Endodermal cell (in vitro differentiated cells): ENCODE data around the gene ROGDI. TPM values are rescaled to one million over a fixed set of nuclear protein-coding genes. Genes with fewer than 3 reads are reported as not detected.

Experiments used
- DNase-seq: peaks from one replicate; pipeline ENCODE4 v3.0.0-alpha.2; 2017
- H3K27ac ChIP-seq: 2 replicates; pipeline ENCODE4 v1.5.1; 2013; ENCODE audit warnings: mild to moderate bottlenecking, low read depth, low read length, moderate library complexity
- H3K27me3 ChIP-seq: 2 replicates; pipeline ENCODE4 v1.6.1; 2013; ENCODE audit warnings: mild to moderate bottlenecking, low read length, moderate library complexity; ENCODE audit not compliant: insufficient read depth, control insufficient read depth, poor library complexity, severe bottlenecking
- H3K36me3 ChIP-seq: 2 replicates; pipeline ENCODE4 v1.7.0; 2013; ENCODE audit warnings: mild to moderate bottlenecking, low read length, moderate library complexity; ENCODE audit not compliant: control insufficient read depth, insufficient read depth
- H3K4me1 ChIP-seq: one replicate; pipeline ENCODE4 v1.7.0; 2013; ENCODE audit warnings: low read length; ENCODE audit not compliant: control insufficient read depth, insufficient read depth
- H3K4me3 ChIP-seq: 2 replicates; pipeline ENCODE4 v1.5.1; 2013; ENCODE audit warnings: mild to moderate bottlenecking, low read length, moderate library complexity
- H3K9ac ChIP-seq: 2 replicates; pipeline ENCODE4 v1.6.1; 2013; ENCODE audit warnings: mild to moderate bottlenecking, low read length, moderate library complexity; ENCODE audit not compliant: poor library complexity, severe bottlenecking; ENCODE audit errors: extremely low read depth
- H3K9me3 ChIP-seq: 2 replicates; pipeline ENCODE4 v1.6.1; 2013; ENCODE audit warnings: mild to moderate bottlenecking, low read length, moderate library complexity; ENCODE audit not compliant: control insufficient read depth
- H3K27ac Mint-ChIP-seq: 2 replicates; pipeline ENCODE4 v1.8.0; 2020; ENCODE audit warnings: mixed read lengths
- H3K27me3 Mint-ChIP-seq: 2 replicates; pipeline ENCODE4 v1.8.0; 2021; ENCODE audit warnings: mild to moderate bottlenecking, mixed read lengths; ENCODE audit not compliant: insufficient read depth
- H3K36me3 Mint-ChIP-seq: 2 replicates; pipeline ENCODE4 v1.8.0; 2020; ENCODE audit warnings: low read depth, mixed read lengths
- H3K4me1 Mint-ChIP-seq: 2 replicates; pipeline ENCODE4 v1.8.0; 2020; ENCODE audit warnings: mixed read lengths
- H3K4me3 Mint-ChIP-seq: 2 replicates; pipeline ENCODE4 v1.8.0; 2020; ENCODE audit warnings: mild to moderate bottlenecking, moderate library complexity, mixed read lengths
- H3K9me3 Mint-ChIP-seq: 2 replicates; pipeline ENCODE4 v1.8.0; 2020; ENCODE audit warnings: mild to moderate bottlenecking, mixed read lengths
- CTCF ChIP-seq: fragments of 200-600 bp; sonication (generic); conservative IDR thresholded peaks from 2 replicates; pipeline ENCODE4 v1.5.0; 2021; ENCODE audit warnings: antibody characterized with exemption, mild to moderate bottlenecking
- WGBS, 2 experiments: methylation state at CpG; one replicate each; pipeline versions ENCODE4 v1.1.5 to v1.1.7; 2013; ENCODE audit warnings: missing lambda C conversion rate in 2 of 2, mixed read lengths in 1 of 2; ENCODE audit not compliant: insufficient coverage in 1 of 2, insufficient read length in 1 of 2; 5-methylcytosine and 5-hydroxymethylcytosine counted together
- total RNA-seq, 2 donors: library from RNA; stranded (reverse); fragmentation: NEBNext Ultra II Directional in 1 of 2; extraction: Animal tissue kit (Norgen Biotek cat#: 25700) in 1 of 2; gene quantifications; 2 replicates in 1 of 2; 3 replicates in 1 of 2; pipeline ENCODE4 v1.2.1, GENCODE V29; 2021

ROGDI gene
- total RNA-seq, 2 donors from 2014 or later = 46.2 to 49.0 TPM

- H3K4me3 ChIP-seq = no peak overlapping the region
- H3K27me3 ChIP-seq = no peaks in the 10 kb centered on the region
- no peaks in the 10 kb centered on the region for H3K27me3 Mint-ChIP-seq
- no peaks in the 10 kb centered on the region for H3K9me3 ChIP-seq
- H3K9me3 Mint-ChIP-seq = no peaks in the 10 kb centered on the region
- no peak overlapping the region for H3K4me3 Mint-ChIP-seq
- peaks cover 10% of the 10 kb centered on the region for H3K4me1 ChIP-seq
- H3K27ac Mint-ChIP-seq = no peak overlapping the region
- WGBS, 2 experiments = 81 to 86% methylated on average over 3 to 16 of the region's 16 CpGs
- H3K9ac ChIP-seq = no peak overlapping the region
- no peak for DNase-seq
- no peaks in the 10 kb centered on the region for H3K36me3 Mint-ChIP-seq
- H3K27ac ChIP-seq = no peak overlapping the region
- no peaks in the 10 kb centered on the region for H3K36me3 ChIP-seq
- no peak for TF ChIP-seq CTCF
- H3K4me1 Mint-ChIP-seq = peaks cover 13% of the 10 kb centered on the region
Measured at GRCh38 chr16:4783951-4784336, 18.5 kb downstream of the ROGDI start.

- Histone ChIP-seq H3K9ac (no peak overlapping the region), H3K9me3 (no peaks in the 10 kb centered on the region), H3K4me1 (peaks cover 10% of the 10 kb centered on the region), H3K27me3 (no peaks in the 10 kb centered on the region), H3K27ac (no peak overlapping the region), H3K36me3 (no peaks in the 10 kb centered on the region), H3K4me3 (no peak overlapping the region)
- Mint-ChIP-seq H3K9me3 (no peaks in the 10 kb centered on the region), H3K27ac (no peak overlapping the region), H3K36me3 (no peaks in the 10 kb centered on the region), H3K27me3 (no peaks in the 10 kb centered on the region), H3K4me1 (peaks cover 8% of the 10 kb centered on the region), H3K4me3 (no peak overlapping the region)
- WGBS, 2 experiments = 90 to 96% methylated on average over 6 to 25 of the region's 25 CpGs
- no peak for TF ChIP-seq CTCF
- DNase-seq = no peak
Measured at GRCh38 chr16:4783251-4783950, 19.0 kb downstream of the ROGDI start.

- no peaks in the 10 kb centered on the region for H3K36me3 ChIP-seq
- no peaks in the 10 kb centered on the region for H3K9me3 Mint-ChIP-seq
- no peak overlapping the region for H3K4me3 ChIP-seq
- no peak overlapping the region for H3K9ac ChIP-seq
- peaks cover 2% of the 10 kb centered on the region for H3K4me1 ChIP-seq
- no peaks in the 10 kb centered on the region for H3K9me3 ChIP-seq
- no peaks in the 10 kb centered on the region for H3K27me3 Mint-ChIP-seq
- 92 to 100% methylated on average over 3 to 4 of the region's 4 CpGs for WGBS, 2 experiments
- no peaks in the 10 kb centered on the region for H3K27me3 ChIP-seq
- no peak overlapping the region for H3K27ac ChIP-seq
- no peak overlapping the region for H3K27ac Mint-ChIP-seq
- H3K4me3 Mint-ChIP-seq = no peak overlapping the region
- TF ChIP-seq CTCF = no peak
- no peaks in the 10 kb centered on the region for H3K4me1 Mint-ChIP-seq
- DNase-seq = no peak
- no peaks in the 10 kb centered on the region for H3K36me3 Mint-ChIP-seq
Measured at GRCh38 chr16:4780235-4780634, 22.2 kb downstream of the ROGDI start.
